Measurements from ENCODE around the gene CLDN19.

DNA sequence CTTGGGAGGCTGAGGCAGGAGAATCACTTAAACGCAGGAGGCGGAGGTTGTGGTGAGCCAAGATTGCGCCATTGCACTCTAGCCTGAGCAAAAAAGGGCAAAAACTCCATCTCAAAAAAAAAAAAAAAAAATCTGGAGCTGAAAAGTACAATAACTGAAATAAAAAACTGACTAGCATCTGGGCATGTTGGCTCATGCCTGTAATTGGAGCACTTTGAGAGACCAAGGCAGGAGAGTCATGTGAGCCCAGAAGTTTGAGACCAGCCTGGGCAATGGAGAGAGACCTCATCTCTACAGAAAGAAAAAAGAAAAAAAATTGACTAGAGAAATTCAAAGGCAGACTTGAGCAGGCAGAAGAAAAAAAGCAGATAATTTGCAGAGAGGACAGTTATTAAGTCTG is 18.1 kb downstream of the CLDN19 start:
- TF ChIP-seq RAD21 (conservative IDR thresholded peaks at IDR 0.05 in 1 of 2, IDR thresholded peaks at IDR 0.05 in 1 of 2) (no peak), EP300 (IDR thresholded peaks at IDR 0.05) (no peak)
- TF ChIP-seq, protein P1, sequence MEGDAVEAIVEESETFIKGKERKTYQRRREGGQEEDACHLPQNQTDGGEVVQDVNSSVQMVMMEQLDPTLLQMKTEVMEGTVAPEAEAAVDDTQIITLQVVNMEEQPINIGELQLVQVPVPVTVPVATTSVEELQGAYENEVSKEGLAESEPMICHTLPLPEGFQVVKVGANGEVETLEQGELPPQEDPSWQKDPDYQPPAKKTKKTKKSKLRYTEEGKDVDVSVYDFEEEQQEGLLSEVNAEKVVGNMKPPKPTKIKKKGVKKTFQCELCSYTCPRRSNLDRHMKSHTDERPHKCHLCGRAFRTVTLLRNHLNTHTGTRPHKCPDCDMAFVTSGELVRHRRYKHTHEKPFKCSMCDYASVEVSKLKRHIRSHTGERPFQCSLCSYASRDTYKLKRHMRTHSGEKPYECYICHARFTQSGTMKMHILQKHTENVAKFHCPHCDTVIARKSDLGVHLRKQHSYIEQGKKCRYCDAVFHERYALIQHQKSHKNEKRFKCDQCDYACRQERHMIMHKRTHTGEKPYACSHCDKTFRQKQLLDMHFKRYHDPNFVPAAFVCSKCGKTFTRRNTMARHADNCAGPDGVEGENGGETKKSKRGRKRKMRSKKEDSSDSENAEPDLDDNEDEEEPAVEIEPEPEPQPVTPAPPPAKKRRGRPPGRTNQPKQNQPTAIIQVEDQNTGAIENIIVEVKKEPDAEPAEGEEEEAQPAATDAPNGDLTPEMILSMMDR (IDR thresholded peaks at IDR 0.05): no peak
- TF ChIP-seq, protein P2, sequence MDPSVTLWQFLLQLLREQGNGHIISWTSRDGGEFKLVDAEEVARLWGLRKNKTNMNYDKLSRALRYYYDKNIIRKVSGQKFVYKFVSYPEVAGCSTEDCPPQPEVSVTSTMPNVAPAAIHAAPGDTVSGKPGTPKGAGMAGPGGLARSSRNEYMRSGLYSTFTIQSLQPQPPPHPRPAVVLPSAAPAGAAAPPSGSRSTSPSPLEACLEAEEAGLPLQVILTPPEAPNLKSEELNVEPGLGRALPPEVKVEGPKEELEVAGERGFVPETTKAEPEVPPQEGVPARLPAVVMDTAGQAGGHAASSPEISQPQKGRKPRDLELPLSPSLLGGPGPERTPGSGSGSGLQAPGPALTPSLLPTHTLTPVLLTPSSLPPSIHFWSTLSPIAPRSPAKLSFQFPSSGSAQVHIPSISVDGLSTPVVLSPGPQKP (IDR thresholded peaks at IDR 0.05; ENCODE audit: low read depth, low read length): no peak
- TF ChIP-seq, protein P3, sequence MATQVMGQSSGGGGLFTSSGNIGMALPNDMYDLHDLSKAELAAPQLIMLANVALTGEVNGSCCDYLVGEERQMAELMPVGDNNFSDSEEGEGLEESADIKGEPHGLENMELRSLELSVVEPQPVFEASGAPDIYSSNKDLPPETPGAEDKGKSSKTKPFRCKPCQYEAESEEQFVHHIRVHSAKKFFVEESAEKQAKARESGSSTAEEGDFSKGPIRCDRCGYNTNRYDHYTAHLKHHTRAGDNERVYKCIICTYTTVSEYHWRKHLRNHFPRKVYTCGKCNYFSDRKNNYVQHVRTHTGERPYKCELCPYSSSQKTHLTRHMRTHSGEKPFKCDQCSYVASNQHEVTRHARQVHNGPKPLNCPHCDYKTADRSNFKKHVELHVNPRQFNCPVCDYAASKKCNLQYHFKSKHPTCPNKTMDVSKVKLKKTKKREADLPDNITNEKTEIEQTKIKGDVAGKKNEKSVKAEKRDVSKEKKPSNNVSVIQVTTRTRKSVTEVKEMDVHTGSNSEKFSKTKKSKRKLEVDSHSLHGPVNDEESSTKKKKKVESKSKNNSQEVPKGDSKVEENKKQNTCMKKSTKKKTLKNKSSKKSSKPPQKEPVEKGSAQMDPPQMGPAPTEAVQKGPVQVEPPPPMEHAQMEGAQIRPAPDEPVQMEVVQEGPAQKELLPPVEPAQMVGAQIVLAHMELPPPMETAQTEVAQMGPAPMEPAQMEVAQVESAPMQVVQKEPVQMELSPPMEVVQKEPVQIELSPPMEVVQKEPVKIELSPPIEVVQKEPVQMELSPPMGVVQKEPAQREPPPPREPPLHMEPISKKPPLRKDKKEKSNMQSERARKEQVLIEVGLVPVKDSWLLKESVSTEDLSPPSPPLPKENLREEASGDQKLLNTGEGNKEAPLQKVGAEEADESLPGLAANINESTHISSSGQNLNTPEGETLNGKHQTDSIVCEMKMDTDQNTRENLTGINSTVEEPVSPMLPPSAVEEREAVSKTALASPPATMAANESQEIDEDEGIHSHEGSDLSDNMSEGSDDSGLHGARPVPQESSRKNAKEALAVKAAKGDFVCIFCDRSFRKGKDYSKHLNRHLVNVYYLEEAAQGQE (IDR thresholded peaks at IDR 0.05): no peak

Data from A549 (cell line).